ENCODE measurements around the gene STX4.
"Not testable (repeated sequence)": the region's sequence is repeated elsewhere in the genome, so short reads cannot be mapped to it uniquely, and the experiment has no call there.

The STX4 gene

GRCh38 chr16:30998852-30999761 lies 34.3 kb upstream of the STX4 start:
- no peak for DNase-seq (ENCODE audit: low spot score)

- DNase-seq (ENCODE audit: low spot score), result no peak
These were observed 32.5 kb upstream of the STX4 start for GRCh38 chr16:31000671-31001382.

- no peak for DNase-seq (ENCODE audit: low spot score)
These were observed 31.7 kb upstream of the STX4 start for GRCh38 chr16:31001507-31002249.

GRCh38 chr16:31002250-31002700 lies 31.1 kb upstream of the STX4 start:
- no peak for DNase-seq (ENCODE audit: low spot score)

- DNase-seq (ENCODE audit: low spot score), result no peak
These were observed 30.5 kb upstream of the STX4 start for GRCh38 chr16:31002862-31003341.

- no peak for DNase-seq (ENCODE audit: low spot score)
These were observed 29.6 kb upstream of the STX4 start for GRCh38 chr16:31003744-31004143.

GRCh38 chr16:31004658-31005057 lies 28.7 kb upstream of the STX4 start:
- no peak for DNase-seq (ENCODE audit: low spot score)

GRCh38 chr16:31005350-31006085 lies 27.8 kb upstream of the STX4 start:
- no peak for DNase-seq (ENCODE audit: low spot score)

- no peak for DNase-seq (ENCODE audit: low spot score)
These were observed 27.3 kb upstream of the STX4 start for GRCh38 chr16:31006086-31006385.

GRCh38 chr16:31006589-31006988 lies 26.8 kb upstream of the STX4 start:
- DNase-seq (ENCODE audit: low spot score), result no peak

- DNase-seq (ENCODE audit: low spot score), result no peak
These were observed 25.7 kb upstream of the STX4 start for GRCh38 chr16:31007684-31008083.

- DNase-seq (ENCODE audit: low spot score), result no peak
These were observed 25.2 kb upstream of the STX4 start for GRCh38 chr16:31008149-31008548.

GRCh38 chr16:31008551-31008950 lies 24.8 kb upstream of the STX4 start:
- no peak for DNase-seq (ENCODE audit: low spot score)

GRCh38 chr16:31009120-31009519 lies 24.2 kb upstream of the STX4 start:
- DNase-seq (ENCODE audit: low spot score), result no peak

- DNase-seq (ENCODE audit: low spot score), result no peak
These were observed 23.3 kb upstream of the STX4 start for GRCh38 chr16:31009894-31010584.

GRCh38 chr16:31010585-31011325 lies 22.6 kb upstream of the STX4 start, which contains the start of gene STX1B:
Gene STX1B (minus strand): TSS chr16:31010638. CDS start chr16:31010396, 242 bp downstream.
- peak; percentile 20 for DNase-seq (ENCODE audit: low spot score)

GRCh38 chr16:31011815-31012214 lies 21.5 kb upstream of the STX4 start:
- DNase-seq (ENCODE audit: low spot score), result not testable (repeated sequence)

- DNase-seq (ENCODE audit: low spot score), result not testable (repeated sequence)
These were observed 20.1 kb upstream of the STX4 start for GRCh38 chr16:31013292-31013691.

- DNase-seq (ENCODE audit: low spot score), result no peak
These were observed 17.3 kb upstream of the STX4 start for GRCh38 chr16:31016018-31016417.

- not testable (repeated sequence) for DNase-seq (ENCODE audit: low spot score)
These were observed 15.6 kb upstream of the STX4 start for GRCh38 chr16:31017756-31018155.
